BJ (cell line): Measurements from ENCODE around the gene ADGRG3. TPM values are rescaled to one million over a fixed set of nuclear protein-coding genes. Genes with fewer than 3 reads are reported as not detected.

Source experiments
- CTCF ChIA-PET: fragments of 350-600 bp; formaldehyde crosslinking; extraction: SDS; loops from one replicate; lab custom pipeline; 2021; ENCODE audit warnings: antibody characterized with exemption, inconsistent platforms; lab: Yijun Ruan, JAX
- POLR2A ChIA-PET: fragments of 300-600 bp; sonication (Branson Sonifier 250); formaldehyde crosslinking; extraction: SDS; loops from one replicate; lab custom pipeline; 2021; ENCODE audit warnings: antibody characterized with exemption; lab: Charles Lee
- DNase-seq: peaks from one replicate; pipeline ENCODE4 v3.0.0-alpha.2; 2011; ENCODE audit warnings: low read depth
- H3K27me3 ChIP-seq: 2 replicates; pipeline ENCODE4 v1.6.0; 2011; ENCODE audit warnings: low read length; ENCODE audit not compliant: control insufficient read depth, insufficient read depth
- H3K36me3 ChIP-seq: 2 replicates; pipeline ENCODE4 v1.5.1; 2011; ENCODE audit warnings: low read length; ENCODE audit not compliant: control insufficient read depth, insufficient read depth
- H3K4me3 ChIP-seq: 2 replicates; pipeline ENCODE4 v1.5.1; 2011; ENCODE audit warnings: low read depth, mild to moderate bottlenecking, control low read depth, low read length
- polyA plus RNA-seq: library from polyadenylated mRNA; depleted of rRNA; stranded (reverse); fragments of >200 nt; gene quantifications from 2 replicates; pipeline ENCODE4 v1.2.3, GENCODE V29; 2011
- TF ChIP-seq, protein P1 (sequence below): IDR thresholded peaks from 2 replicates; pipeline ENCODE4 v1.5.1; 2011; ENCODE audit warnings: low read depth, mild to moderate bottlenecking, control low read depth, inconsistent platforms, low read length, moderate library complexity; ENCODE audit not compliant: insufficient read depth

ADGRG3 gene
- polyA plus RNA-seq, 1 experiment = not detected

DNA sequence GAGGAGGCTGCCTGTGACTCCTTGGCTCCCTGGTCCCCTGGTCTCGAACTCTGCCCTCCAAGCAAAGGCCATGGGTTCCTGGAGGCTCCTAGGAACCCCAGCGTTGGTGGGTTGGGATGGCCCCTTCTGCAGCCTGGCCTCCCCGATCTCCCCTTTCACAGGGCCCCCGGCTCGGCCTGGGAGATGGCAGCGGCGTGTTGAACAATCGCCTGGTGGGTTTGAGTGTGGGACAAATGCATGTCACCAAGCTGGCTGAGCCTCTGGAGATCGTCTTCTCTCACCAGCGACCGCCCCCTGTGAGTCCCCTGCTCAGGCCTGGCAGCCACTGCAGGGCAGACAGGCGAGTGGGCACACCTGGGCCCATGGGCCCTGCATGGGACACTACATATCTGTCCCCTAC lies 10.9 kb downstream of the ADGRG3 start:
- Histone ChIP-seq H3K27me3 (peaks cover 9% of the 10 kb centered on the region), H3K36me3 (no peaks in the 10 kb centered on the region), H3K4me3 (no peak overlapping the region)
- CTCF ChIA-PET = no interaction called here
- TF ChIP-seq, protein P1, sequence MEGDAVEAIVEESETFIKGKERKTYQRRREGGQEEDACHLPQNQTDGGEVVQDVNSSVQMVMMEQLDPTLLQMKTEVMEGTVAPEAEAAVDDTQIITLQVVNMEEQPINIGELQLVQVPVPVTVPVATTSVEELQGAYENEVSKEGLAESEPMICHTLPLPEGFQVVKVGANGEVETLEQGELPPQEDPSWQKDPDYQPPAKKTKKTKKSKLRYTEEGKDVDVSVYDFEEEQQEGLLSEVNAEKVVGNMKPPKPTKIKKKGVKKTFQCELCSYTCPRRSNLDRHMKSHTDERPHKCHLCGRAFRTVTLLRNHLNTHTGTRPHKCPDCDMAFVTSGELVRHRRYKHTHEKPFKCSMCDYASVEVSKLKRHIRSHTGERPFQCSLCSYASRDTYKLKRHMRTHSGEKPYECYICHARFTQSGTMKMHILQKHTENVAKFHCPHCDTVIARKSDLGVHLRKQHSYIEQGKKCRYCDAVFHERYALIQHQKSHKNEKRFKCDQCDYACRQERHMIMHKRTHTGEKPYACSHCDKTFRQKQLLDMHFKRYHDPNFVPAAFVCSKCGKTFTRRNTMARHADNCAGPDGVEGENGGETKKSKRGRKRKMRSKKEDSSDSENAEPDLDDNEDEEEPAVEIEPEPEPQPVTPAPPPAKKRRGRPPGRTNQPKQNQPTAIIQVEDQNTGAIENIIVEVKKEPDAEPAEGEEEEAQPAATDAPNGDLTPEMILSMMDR = no peak
- no peak for DNase-seq
- POLR2A ChIA-PET = no interaction called here

GRCh38 chr16:57679767-57680482 lies 11.8 kb downstream of the ADGRG3 start:
- no peaks in the 10 kb centered on the region for H3K36me3 ChIP-seq
- H3K4me3 ChIP-seq = no peak overlapping the region
- TF ChIP-seq, protein P1 = no peak
- peaks cover 7% of the 10 kb centered on the region for H3K27me3 ChIP-seq
- no peak for DNase-seq
- ChIA-PET CTCF (no interaction called here), POLR2A (no interaction called here)

- H3K27me3 ChIP-seq = peaks cover 7% of the 10 kb centered on the region
- TF ChIP-seq, protein P1 = no peak
- no peak overlapping the region for H3K4me3 ChIP-seq
- CTCF ChIA-PET = no interaction called here
- H3K36me3 ChIP-seq = no peaks in the 10 kb centered on the region
- DNase-seq = no peak
- POLR2A ChIA-PET = no interaction called here
Measured at GRCh38 chr16:57680842-57681375, 12.8 kb downstream of the ADGRG3 start.

DNA sequence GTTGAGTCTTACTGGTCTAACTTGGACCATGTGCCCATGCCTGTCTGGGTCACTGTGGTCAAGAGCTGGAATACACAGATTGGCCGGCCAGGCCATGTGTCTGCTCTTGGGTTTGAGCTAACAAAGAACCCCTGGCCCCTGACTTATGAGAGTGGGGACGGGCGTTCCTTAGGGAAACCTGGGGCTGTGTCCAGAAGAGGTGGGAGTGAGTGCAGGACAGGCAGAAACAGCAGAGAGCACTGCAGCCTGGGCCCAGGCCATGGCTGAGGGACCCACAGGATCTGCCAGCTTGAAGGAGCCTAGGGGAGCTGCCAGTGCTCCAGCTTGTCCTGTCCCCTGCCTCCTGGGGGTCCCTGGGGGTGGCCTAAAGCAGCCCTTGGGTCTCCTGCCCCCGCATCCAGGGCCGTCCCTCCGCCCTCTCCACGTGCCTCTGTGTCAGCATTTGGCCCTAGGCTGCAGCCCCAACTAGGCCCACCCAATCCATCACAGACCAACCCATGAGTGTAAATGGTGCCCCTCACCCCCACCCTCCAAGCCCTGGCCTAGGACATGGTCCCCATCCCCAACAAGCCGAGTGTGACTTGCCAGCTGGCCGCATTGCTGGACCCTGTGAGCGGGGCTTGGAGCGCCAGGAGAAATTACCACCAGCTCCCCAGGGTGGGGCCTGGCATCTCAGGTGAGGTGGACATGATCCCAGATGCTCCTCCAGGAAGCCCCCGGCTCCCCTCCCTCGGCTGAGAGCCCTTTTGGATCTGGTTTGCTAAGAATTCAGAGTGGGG lies 14.0 kb downstream of the ADGRG3 start:
- Histone ChIP-seq H3K4me3 (no peak overlapping the region), H3K27me3 (peaks cover 4% of the 10 kb centered on the region; the same call in 1 of the 2 replicates), H3K36me3 (no peaks in the 10 kb centered on the region)
- POLR2A ChIA-PET = no interaction called here
- TF ChIP-seq, protein P1 = no peak
- no peak for DNase-seq
- CTCF ChIA-PET = interaction anchor here (0.7 to 1.0 kb wide), 2 partner anchors 13 to 396 kb away, joined by 3 read pairs; partner anchors contain the start of gene DRC7
